Measurements from ENCODE around the gene NMT1. TPM values are rescaled to one million over a fixed set of nuclear protein-coding genes. Genes with fewer than 3 reads are reported as not detected.

Gene NMT1
- total RNA-seq, 1 experiment from 2014 or later, result 173 TPM

GRCh38 chr17:45143767-45144198 is 82.7 kb downstream of the NMT1 start:
- Mint-ChIP-seq H3K27me3 (ENCODE audit: insufficient read depth, unreplicated experiment) (peaks cover 4% of the 10 kb centered on the region), H3K27ac (ENCODE audit: unreplicated experiment) (no peak overlapping the region), H3K36me3 (ENCODE audit: insufficient read depth, unreplicated experiment) (peaks cover 40% of the 10 kb centered on the region), H3K9me3 (ENCODE audit: unreplicated experiment) (no peaks in the 10 kb centered on the region), H3K4me1 (ENCODE audit: low read depth, unreplicated experiment) (peaks cover 9% of the 10 kb centered on the region), H3K4me3 (ENCODE audit: unreplicated experiment) (no peak overlapping the region)
- Histone ChIP-seq H3K4me3 (ENCODE audit: low read depth, low read length) (no peak overlapping the region), H3K9me3 (no peaks in the 10 kb centered on the region), H3K36me3 (ENCODE audit: control insufficient read depth, insufficient read depth, low read length) (no peaks in the 10 kb centered on the region), H3K4me1 (peaks cover 11% of the 10 kb centered on the region), H3K27me3 (replicated peaks; ENCODE audit: control insufficient read depth, insufficient read depth, low read length) (no peaks in the 10 kb centered on the region)
- intact Hi-C loops (cut with micrococcal nuclease; ENCODE audit: unreplicated experiment), result no loop called here
- TF ChIP-seq CTCF (IDR thresholded peaks at IDR 0.05; ENCODE audit: insufficient read depth in 1 of 2, low read depth in 1 of 2, low read length in 1 of 2, severe bottlenecking in 1 of 2, unreplicated experiment in 1 of 2), result no peak
- no peak for DNase-seq
- ChIA-PET POLR2A (interaction anchor here (0.7 kb wide), 1 partner anchor 167 kb away, joined by 4 read pairs; no protein-coding TSS in a partner anchor), CTCF (interaction anchor here (1.6 kb wide), 1 partner anchor 8 kb away, joined by 6 read pairs; the partner anchor contains the start of gene ACBD4)
- no TSS peak for BruUV-seq (replicated peaks)

DNA sequence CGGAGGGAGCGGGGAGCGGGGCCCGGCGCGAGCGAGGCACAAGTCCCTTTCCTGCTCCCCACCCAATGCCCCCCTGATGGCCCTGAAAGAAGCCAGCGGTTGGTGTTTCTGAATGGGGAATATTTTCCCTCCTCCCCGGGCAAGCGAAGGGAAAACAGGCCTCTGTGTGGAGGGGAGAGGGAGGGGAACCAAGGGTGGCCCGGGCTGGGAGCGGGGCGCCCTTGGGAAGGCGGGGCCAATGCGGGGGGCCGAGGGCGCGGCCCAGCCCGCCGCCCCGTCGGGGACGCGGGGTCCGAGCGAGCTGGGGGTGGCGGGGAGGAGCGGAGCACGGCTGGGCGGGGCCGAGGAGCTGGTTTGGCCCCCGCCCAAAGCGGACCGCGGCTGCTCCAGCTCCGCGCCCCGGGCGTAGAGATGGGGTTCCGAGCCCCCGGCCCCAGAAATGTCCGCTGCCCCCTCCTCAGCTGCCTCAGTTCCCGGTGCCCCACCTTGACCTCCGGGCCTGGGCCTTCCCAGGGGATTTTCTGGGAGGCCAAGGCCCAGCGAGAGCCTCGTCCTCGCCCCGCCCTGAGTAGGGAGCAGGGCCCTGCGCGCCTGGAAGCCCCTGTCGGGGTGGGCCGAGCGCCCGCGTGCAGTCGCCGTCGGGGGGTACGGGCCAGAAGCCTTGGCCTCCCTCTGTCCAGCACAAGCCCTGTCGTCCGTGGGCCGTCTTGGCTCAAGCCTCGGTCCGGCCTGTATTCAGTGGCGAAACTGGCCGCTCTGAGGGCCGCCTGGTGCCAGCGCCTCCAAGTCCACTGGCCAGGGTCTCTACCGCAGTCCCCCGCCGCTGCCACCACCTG is 83.3 kb downstream of the NMT1 start:
- ChIA-PET POLR2A (interaction anchor here (0.5 to 0.6 kb wide), 2 partner anchors 32 to 43 kb away, joined by 5 to 7 read pairs; no protein-coding TSS in a partner anchor), CTCF (interaction anchor here (1.6 kb wide), 1 partner anchor 9 kb away, joined by 6 read pairs; the partner anchor contains the start of gene ACBD4)
- no peak overlapping the region for H3K4me3 ChIP-seq (ENCODE audit: low read depth, low read length)
- no peaks in the 10 kb centered on the region for H3K36me3 ChIP-seq (ENCODE audit: control insufficient read depth, insufficient read depth, low read length)
- H3K27me3 ChIP-seq (replicated peaks; ENCODE audit: control insufficient read depth, insufficient read depth, low read length), result no peaks in the 10 kb centered on the region
- no peak for TF ChIP-seq CTCF (IDR thresholded peaks at IDR 0.05; ENCODE audit: insufficient read depth in 1 of 2, low read depth in 1 of 2, low read length in 1 of 2, severe bottlenecking in 1 of 2, unreplicated experiment in 1 of 2)
- intact Hi-C loops (cut with micrococcal nuclease; ENCODE audit: unreplicated experiment), result loop anchor here (5.0 kb wide), 1 partner anchor 228 kb away; no protein-coding TSS in a partner anchor
- peaks cover 11% of the 10 kb centered on the region for H3K4me1 ChIP-seq
- Mint-ChIP-seq H3K36me3 (ENCODE audit: insufficient read depth, unreplicated experiment) (peaks cover 46% of the 10 kb centered on the region), H3K4me1 (ENCODE audit: low read depth, unreplicated experiment) (peaks cover 9% of the 10 kb centered on the region), H3K27me3 (ENCODE audit: insufficient read depth, unreplicated experiment) (peaks cover 4% of the 10 kb centered on the region), H3K27ac (ENCODE audit: unreplicated experiment) (no peak overlapping the region), H3K9me3 (ENCODE audit: unreplicated experiment) (no peaks in the 10 kb centered on the region), H3K4me3 (ENCODE audit: unreplicated experiment) (no peak overlapping the region)
- DNase-seq, result no peak
- BruUV-seq (replicated peaks), result no TSS peak
- H3K9me3 ChIP-seq, result no peaks in the 10 kb centered on the region

DNA sequence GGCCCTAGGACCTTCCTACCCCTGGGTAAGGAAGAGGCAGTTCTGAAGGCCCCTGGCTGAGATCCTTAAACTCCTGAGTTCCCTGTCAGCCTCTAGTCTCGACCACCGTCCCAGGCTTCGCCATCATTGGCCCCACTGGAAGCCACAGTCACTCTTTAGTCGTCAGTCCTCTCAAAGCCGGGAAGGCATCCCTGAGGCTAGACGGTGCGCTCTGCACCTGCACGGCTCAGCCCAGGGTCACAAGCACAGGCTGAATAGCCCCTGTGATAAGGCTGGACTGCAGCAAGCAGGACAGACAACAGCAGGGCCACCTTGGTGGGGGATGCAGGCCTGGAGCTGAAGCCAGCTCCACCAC is 83.9 kb downstream of the NMT1 start:
- BruUV-seq (replicated peaks), result no TSS peak
- H3K9me3 Mint-ChIP-seq (ENCODE audit: unreplicated experiment), result no peaks in the 10 kb centered on the region
- CTCF ChIA-PET, result interaction anchor here (1.6 to 8.2 kb wide), 3 partner anchors 9 to 15 kb away, joined by 6 to 230 read pairs (median 158); partner anchors contain the start of genes ACBD4 and HEXIM2
- no peak for TF ChIP-seq CTCF (IDR thresholded peaks at IDR 0.05; ENCODE audit: insufficient read depth in 1 of 2, low read depth in 1 of 2, low read length in 1 of 2, severe bottlenecking in 1 of 2, unreplicated experiment in 1 of 2)
- POLR2A ChIA-PET, result interaction anchor here (0.5 to 0.6 kb wide), 2 partner anchors 32 to 42 kb away, joined by 5 to 7 read pairs; no protein-coding TSS in a partner anchor
- H3K4me3 Mint-ChIP-seq (ENCODE audit: unreplicated experiment), result no peak overlapping the region
- no peaks in the 10 kb centered on the region for H3K9me3 ChIP-seq
- H3K4me1 Mint-ChIP-seq (ENCODE audit: low read depth, unreplicated experiment), result peaks cover 9% of the 10 kb centered on the region
- peaks cover 4% of the 10 kb centered on the region for H3K27me3 Mint-ChIP-seq (ENCODE audit: insufficient read depth, unreplicated experiment)
- no peak overlapping the region for H3K4me3 ChIP-seq (ENCODE audit: low read depth, low read length)
- no peaks in the 10 kb centered on the region for H3K36me3 ChIP-seq (ENCODE audit: control insufficient read depth, insufficient read depth, low read length)
- H3K27me3 ChIP-seq (replicated peaks; ENCODE audit: control insufficient read depth, insufficient read depth, low read length), result no peaks in the 10 kb centered on the region
- H3K36me3 Mint-ChIP-seq (ENCODE audit: insufficient read depth, unreplicated experiment), result peaks cover 52% of the 10 kb centered on the region
- H3K27ac Mint-ChIP-seq (ENCODE audit: unreplicated experiment), result no peak overlapping the region
- intact Hi-C loops (cut with micrococcal nuclease; ENCODE audit: unreplicated experiment), result loop anchor here (5.0 kb wide), 1 partner anchor 227 kb away; no protein-coding TSS in a partner anchor
- DNase-seq, result no peak
- H3K4me1 ChIP-seq, result peaks cover 11% of the 10 kb centered on the region

Data from Caco-2 (cell line).